Measurements from ENCODE around the gene DIRAS1.

DIRAS1 gene

GRCh38 chr19:2755811-2756210 lies 34.6 kb upstream of the DIRAS1 start:
- DNase-seq (ENCODE audit: low spot score): no peak
- H3K27ac ChIP-seq: 0 out of 2 replicates have a peak overlapping the region, but pooled peaks have one; percentile 2
- ChIA-PET CTCF (no interaction called here), POLR2A (ENCODE audit: low non-redundant PET) (no interaction called here)
- no peak for TF ChIP-seq CTCF (conservative IDR thresholded peaks at IDR 0.05; ENCODE audit: low read depth)

- POLR2A ChIA-PET (ENCODE audit: low non-redundant PET): no interaction called here
- 0 out of 2 replicates have a peak overlapping the region, but pooled peaks have one; percentile 2 for H3K27ac ChIP-seq
- CTCF ChIA-PET: interaction anchor here (0.6 kb wide), 1 partner anchor 54 kb away, joined by 3 read pairs; no protein-coding TSS in a partner anchor
- DNase-seq (ENCODE audit: low spot score): no peak
- no peak for TF ChIP-seq CTCF (conservative IDR thresholded peaks at IDR 0.05; ENCODE audit: low read depth)
These were observed 34.2 kb upstream of the DIRAS1 start for GRCh38 chr19:2755448-2755705.

GRCh38 chr19:2754659-2755447 lies 33.7 kb upstream of the DIRAS1 start:
- H3K27ac ChIP-seq: 0 out of 2 replicates have a peak overlapping the region, but pooled peaks have one; percentile 2
- ChIA-PET CTCF (interaction anchor here (0.6 kb wide), 1 partner anchor 53 kb away, joined by 3 read pairs; no protein-coding TSS in a partner anchor), POLR2A (ENCODE audit: low non-redundant PET) (no interaction called here)
- TF ChIP-seq CTCF (conservative IDR thresholded peaks at IDR 0.05; ENCODE audit: low read depth): no peak
- no peak for DNase-seq (ENCODE audit: low spot score)

- H3K27ac ChIP-seq: no peak overlapping the region
- ChIA-PET POLR2A (ENCODE audit: low non-redundant PET) (no interaction called here), CTCF (no interaction called here)
- DNase-seq (ENCODE audit: low spot score): no peak
- no peak for TF ChIP-seq CTCF (conservative IDR thresholded peaks at IDR 0.05; ENCODE audit: low read depth)
These were observed 30.3 kb upstream of the DIRAS1 start for GRCh38 chr19:2751438-2751830.

- ChIA-PET CTCF (interaction anchor here (3.2 kb wide), 1 partner anchor 103 kb away, joined by 44 read pairs; no protein-coding TSS in a partner anchor), POLR2A (ENCODE audit: low non-redundant PET) (no interaction called here)
- no peak overlapping the region for H3K27ac ChIP-seq
- TF ChIP-seq CTCF (conservative IDR thresholded peaks at IDR 0.05; ENCODE audit: low read depth): no peak
- no peak for DNase-seq (ENCODE audit: low spot score)
These were observed 29.8 kb upstream of the DIRAS1 start for GRCh38 chr19:2750808-2751437.

- no peak for TF ChIP-seq CTCF (conservative IDR thresholded peaks at IDR 0.05; ENCODE audit: low read depth)
- DNase-seq (ENCODE audit: low spot score): no peak
- CTCF ChIA-PET: interaction anchor here (0.6 kb wide), 1 partner anchor 104 kb away, joined by 5 read pairs; no protein-coding TSS in a partner anchor
- POLR2A ChIA-PET (ENCODE audit: low non-redundant PET): no interaction called here
- no peak overlapping the region for H3K27ac ChIP-seq
These were observed 26.2 kb upstream of the DIRAS1 start for GRCh38 chr19:2747349-2747748.

Data from RWPE1 (cell line).